Measurements from ENCODE around the gene TRABD.

- TF ChIP-seq GATA2 (IDR thresholded peaks at IDR 0.05; ENCODE audit: low read depth, low read length) (no peak), GATA3 (IDR thresholded peaks at IDR 0.05; ENCODE audit: low read depth, low read length) (no peak)
Measured at GRCh38 chr22:50247748-50248147, 62.0 kb downstream of the TRABD start.

Data from SH-SY5Y (cell line).